ENCODE data around the gene GAP43.

DNA sequence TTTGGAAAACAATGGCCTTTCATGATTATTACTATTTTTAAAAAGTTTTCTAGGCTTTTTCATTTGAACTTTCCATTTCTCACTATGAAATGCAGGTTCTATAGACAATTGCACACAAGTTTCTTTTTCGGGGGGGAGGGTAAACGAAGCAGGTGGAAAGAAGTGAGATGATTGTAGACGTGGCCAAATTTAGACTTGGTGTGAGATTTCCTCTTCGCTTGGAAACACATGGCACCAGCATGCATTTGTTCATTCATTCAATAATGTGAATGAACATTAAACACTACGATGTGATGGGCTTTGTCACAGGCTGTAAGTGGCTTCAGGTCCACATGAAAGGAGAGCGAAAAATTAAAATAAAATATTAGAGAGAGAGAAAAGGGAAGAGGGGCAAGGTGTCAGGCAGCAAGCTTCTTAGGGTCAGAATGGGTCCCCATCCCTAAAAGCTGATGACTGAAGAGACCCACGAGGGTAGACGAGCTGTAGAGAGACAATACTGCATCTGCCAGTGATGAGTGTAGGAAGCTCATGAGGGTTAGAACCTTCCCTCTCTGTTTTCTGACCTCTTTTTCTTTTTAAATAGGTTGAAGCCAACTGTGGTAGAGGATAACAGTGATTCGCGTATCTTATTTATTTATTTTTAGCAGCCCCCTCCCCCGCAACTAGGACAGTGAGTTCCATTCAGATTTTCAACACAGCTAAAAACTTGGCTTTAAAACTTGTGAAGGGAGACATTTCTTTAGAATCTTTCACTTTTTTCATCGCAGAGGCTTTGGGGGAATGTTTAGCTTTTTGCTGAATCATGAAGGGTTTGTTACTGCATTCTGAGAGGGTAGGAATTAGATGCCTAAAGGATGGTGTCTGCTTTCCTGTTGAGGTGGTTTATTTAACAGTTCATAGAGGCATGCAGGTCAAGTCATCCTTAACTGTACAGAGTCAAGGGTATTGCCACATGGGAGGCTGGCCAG is 36.2 kb downstream of the GAP43 start:
- TF ChIP-seq, protein P1, sequence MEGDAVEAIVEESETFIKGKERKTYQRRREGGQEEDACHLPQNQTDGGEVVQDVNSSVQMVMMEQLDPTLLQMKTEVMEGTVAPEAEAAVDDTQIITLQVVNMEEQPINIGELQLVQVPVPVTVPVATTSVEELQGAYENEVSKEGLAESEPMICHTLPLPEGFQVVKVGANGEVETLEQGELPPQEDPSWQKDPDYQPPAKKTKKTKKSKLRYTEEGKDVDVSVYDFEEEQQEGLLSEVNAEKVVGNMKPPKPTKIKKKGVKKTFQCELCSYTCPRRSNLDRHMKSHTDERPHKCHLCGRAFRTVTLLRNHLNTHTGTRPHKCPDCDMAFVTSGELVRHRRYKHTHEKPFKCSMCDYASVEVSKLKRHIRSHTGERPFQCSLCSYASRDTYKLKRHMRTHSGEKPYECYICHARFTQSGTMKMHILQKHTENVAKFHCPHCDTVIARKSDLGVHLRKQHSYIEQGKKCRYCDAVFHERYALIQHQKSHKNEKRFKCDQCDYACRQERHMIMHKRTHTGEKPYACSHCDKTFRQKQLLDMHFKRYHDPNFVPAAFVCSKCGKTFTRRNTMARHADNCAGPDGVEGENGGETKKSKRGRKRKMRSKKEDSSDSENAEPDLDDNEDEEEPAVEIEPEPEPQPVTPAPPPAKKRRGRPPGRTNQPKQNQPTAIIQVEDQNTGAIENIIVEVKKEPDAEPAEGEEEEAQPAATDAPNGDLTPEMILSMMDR (IDR thresholded peaks at IDR 0.05): no peak
- TF ChIP-seq POLR2A (IDR thresholded peaks at IDR 0.05): no peak

All from thyroid gland (tissue), 4 donors.